Stimulated activated CD4-positive, alpha-beta T cell treated with anti-CD3 and anti-CD28 coated beads, Interleukin-15, amount 100 ng/mL, for 48 hours (primary cell): Measurements from ENCODE around the gene NUP42.

Source experiments
- DNase-seq, 2 donors: peaks; one replicate each; pipeline ENCODE4 v3.0.0-alpha.2; 2020; ENCODE audit warnings: low read depth in 2 of 2

Gene NUP42

GRCh38 chr7:23234569-23235296, 52.9 kb downstream of the NUP42 start:
- no peak for DNase-seq

GRCh38 chr7:23235813-23236221, 54.0 kb downstream of the NUP42 start:
- DNase-seq = no peak

GRCh38 chr7:23237000-23237399, 55.2 kb downstream of the NUP42 start:
- no peak for DNase-seq

- no peak for DNase-seq
Observed at GRCh38 chr7:23238983-23239652, 57.3 kb downstream of the NUP42 start.

GRCh38 chr7:23239698-23240097, 57.9 kb downstream of the NUP42 start:
- DNase-seq = no peak

DNA sequence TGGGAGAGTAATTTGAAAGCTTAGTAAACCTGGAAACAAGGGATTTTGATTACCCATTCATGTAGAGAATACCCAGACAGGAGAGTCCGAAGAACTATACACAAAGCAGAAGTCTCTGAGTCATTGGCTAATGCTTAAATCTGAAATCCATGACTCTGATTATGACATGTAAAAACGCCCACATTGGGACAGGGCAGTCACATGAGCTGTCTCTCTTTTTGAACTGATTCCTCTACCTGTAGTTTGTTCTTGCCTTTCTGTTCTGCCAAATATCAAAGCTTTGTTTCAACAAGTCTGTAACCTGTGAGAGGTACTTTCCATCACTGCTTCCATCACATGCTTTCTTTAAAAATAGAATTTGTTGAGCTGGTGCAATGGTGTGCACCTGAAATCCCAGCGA, 60.5 kb downstream of the NUP42 start:
- DNase-seq = no peak

GRCh38 chr7:23242935-23243334, 61.1 kb downstream of the NUP42 start:
- DNase-seq = no peak

- DNase-seq = no peak
Observed at GRCh38 chr7:23246555-23246954, 64.7 kb downstream of the NUP42 start, which contains the start of gene GPNMB. TSS of gene GPNMB (plus strand) at chr7:23246775. CDS start at chr7:23246858, 83 bp downstream.

DNA sequence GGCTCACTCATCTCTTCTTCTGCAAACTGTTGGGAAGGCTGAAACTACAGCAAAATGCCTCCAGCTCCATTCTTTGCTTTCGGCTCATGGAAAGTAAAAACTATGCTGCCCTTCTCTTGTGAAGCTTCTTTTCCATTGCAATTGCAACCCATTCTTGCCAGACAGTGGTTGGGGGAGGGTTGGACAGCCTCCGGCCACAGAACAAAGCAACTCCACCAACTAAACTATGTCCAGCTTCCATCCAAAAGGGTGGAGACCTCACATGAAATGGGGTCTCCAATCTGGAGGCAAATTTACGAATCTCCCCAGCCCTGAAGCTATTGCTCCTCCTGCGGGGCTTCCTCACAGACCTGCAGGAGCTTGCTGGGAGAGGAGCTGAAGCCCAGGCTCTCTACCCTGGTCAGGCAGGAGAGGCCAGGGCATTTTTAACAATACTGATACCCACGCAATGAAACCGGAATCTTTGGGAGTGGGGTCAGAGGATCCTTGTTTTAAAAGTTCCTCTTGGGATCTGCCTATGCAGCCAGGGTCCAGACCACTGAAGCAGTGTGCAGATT, 65.3 kb downstream of the NUP42 start:
- no peak for DNase-seq

DNA sequence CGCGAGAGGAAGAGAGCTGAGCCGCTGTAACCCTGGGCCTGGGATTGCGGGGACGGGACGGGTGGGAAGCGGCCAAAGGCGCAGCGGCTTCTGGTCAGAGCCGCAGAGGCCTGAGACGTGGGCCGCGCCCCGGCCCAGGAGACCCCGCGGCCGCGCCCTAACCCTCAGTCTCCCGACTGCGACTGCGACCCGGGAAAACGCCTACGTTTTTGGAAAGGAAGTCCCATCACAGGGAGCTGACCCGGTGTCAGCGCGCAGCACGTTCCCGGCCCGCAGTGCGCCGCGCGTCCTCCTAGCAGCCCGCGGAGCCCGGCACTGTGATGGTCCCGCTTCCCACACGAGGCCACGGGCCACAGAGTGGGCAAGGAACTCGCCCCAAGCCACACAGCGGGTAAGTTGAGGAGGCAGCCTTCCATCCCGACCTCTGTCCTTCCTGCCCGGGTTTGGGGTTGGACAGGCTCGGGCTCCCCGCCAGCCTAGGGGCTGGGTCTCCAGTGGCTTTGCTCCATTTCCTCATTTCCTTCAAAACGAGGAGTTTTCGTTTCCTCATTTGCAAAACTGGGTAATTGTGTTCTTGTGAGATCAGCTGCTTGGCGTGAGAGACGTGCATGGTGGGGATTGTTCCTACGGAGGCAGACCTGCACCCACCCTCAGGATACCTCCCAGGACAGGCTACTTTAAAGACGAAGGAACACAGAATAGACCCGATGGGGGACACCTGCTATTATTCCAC, 65.9 kb downstream of the NUP42 start:
- no peak for DNase-seq

- no peak for DNase-seq
Observed at GRCh38 chr7:23249486-23249885, 67.6 kb downstream of the NUP42 start.
